ENCODE data around the gene STAT3.

GRCh38 chr17:42358434-42358833 is 29.8 kb downstream of the STAT3 start:
- TF ChIP-seq ZNF274 (IDR thresholded peaks at IDR 0.05; ENCODE audit: low read depth, low read length) = no peak
- no peak for TF ChIP-seq SUZ12 (IDR thresholded peaks at IDR 0.05; ENCODE audit: extremely low read depth, insufficient read depth, insufficient read length)

Measured in NT2/D1 (cell line).